SIG-M5 treated with dmso at 0.1 percent for 504 hours (cell line): ENCODE results near the gene PUS1.

ENCODE experiments used
- DNase-seq: peaks from one replicate; lab custom pipeline; 2025; ENCODE audit not compliant: unreplicated experiment; lab: John Stamatoyannopoulos, UW

Gene PUS1

GRCh38 chr12:131915823-131916222 lies 13.3 kb upstream of the PUS1 start:
- DNase-seq: no peak

- no peak for DNase-seq
Observed at GRCh38 chr12:131916306-131917138, 12.6 kb upstream of the PUS1 start.

GRCh38 chr12:131917139-131917710 lies 11.9 kb upstream of the PUS1 start:
- DNase-seq: no peak

GRCh38 chr12:131917711-131918306 lies 11.3 kb upstream of the PUS1 start:
- no peak for DNase-seq

- DNase-seq: no peak
Observed at GRCh38 chr12:131918311-131919050, 10.6 kb upstream of the PUS1 start.

GRCh38 chr12:131919051-131919347 lies 10.1 kb upstream of the PUS1 start:
- DNase-seq: no peak

GRCh38 chr12:131919366-131920156 lies 9.5 kb upstream of the PUS1 start:
- DNase-seq: no peak

- DNase-seq: no peak
Observed at GRCh38 chr12:131920157-131920508, 8.9 kb upstream of the PUS1 start.

- no peak for DNase-seq
Observed at GRCh38 chr12:131920902-131921840, 7.9 kb upstream of the PUS1 start.

- DNase-seq: no peak
Observed at GRCh38 chr12:131921866-131922769, 7.0 kb upstream of the PUS1 start.

GRCh38 chr12:131922772-131923171 lies 6.3 kb upstream of the PUS1 start:
- DNase-seq: no peak

GRCh38 chr12:131923260-131923659 lies 5.8 kb upstream of the PUS1 start:
- DNase-seq: no peak

- DNase-seq: no peak
Observed at GRCh38 chr12:131927110-131928079, 1.7 kb upstream of the PUS1 start.

GRCh38 chr12:131928080-131928710 lies 881 bp upstream of the PUS1 start:
- DNase-seq: no peak

- DNase-seq: peak; percentile 37
Observed at GRCh38 chr12:131929581-131930456, 743 bp downstream of the PUS1 start.

GRCh38 chr12:131930510-131930909 lies 1.4 kb downstream of the PUS1 start:
- no peak for DNase-seq
